ENCODE measurements around the gene SH3GL3.

Gene SH3GL3

GRCh38 chr15:83462953-83463433 lies 15.9 kb downstream of the SH3GL3 start:
- DNase-seq (ENCODE audit: low read depth) = no peak

- DNase-seq (ENCODE audit: low read depth) = no peak
These were observed 23.7 kb downstream of the SH3GL3 start for GRCh38 chr15:83470887-83471286.

- DNase-seq (ENCODE audit: low read depth) = no peak
These were observed 24.2 kb downstream of the SH3GL3 start for GRCh38 chr15:83471307-83471866.

GRCh38 chr15:83472151-83472550 lies 25.0 kb downstream of the SH3GL3 start:
- DNase-seq (ENCODE audit: low read depth) = no peak

GRCh38 chr15:83472797-83473196 lies 25.7 kb downstream of the SH3GL3 start:
- no peak for DNase-seq (ENCODE audit: low read depth)

- DNase-seq (ENCODE audit: low read depth) = no peak
These were observed 27.4 kb downstream of the SH3GL3 start for GRCh38 chr15:83474578-83474977.

GRCh38 chr15:83475551-83475950 lies 28.4 kb downstream of the SH3GL3 start:
- DNase-seq (ENCODE audit: low read depth) = no peak

- no peak for DNase-seq (ENCODE audit: low read depth)
These were observed 28.9 kb downstream of the SH3GL3 start for GRCh38 chr15:83476066-83476465.

- no peak for DNase-seq (ENCODE audit: low read depth)
These were observed 29.6 kb downstream of the SH3GL3 start for GRCh38 chr15:83476708-83477107.

GRCh38 chr15:83477172-83477807 lies 30.1 kb downstream of the SH3GL3 start:
- no peak for DNase-seq (ENCODE audit: low read depth)

- no peak for DNase-seq (ENCODE audit: low read depth)
These were observed 30.8 kb downstream of the SH3GL3 start for GRCh38 chr15:83477808-83478537.

- DNase-seq (ENCODE audit: low read depth) = no peak
These were observed 36.5 kb downstream of the SH3GL3 start for GRCh38 chr15:83483612-83484011.

GRCh38 chr15:83484636-83485035 lies 37.5 kb downstream of the SH3GL3 start:
- no peak for DNase-seq (ENCODE audit: low read depth)

- no peak for DNase-seq (ENCODE audit: low read depth)
These were observed 39.2 kb downstream of the SH3GL3 start for GRCh38 chr15:83486363-83486762.

- no peak for DNase-seq (ENCODE audit: low read depth)
These were observed 40.4 kb downstream of the SH3GL3 start for GRCh38 chr15:83487519-83487918.

GRCh38 chr15:83489690-83490089 lies 42.5 kb downstream of the SH3GL3 start:
- no peak for DNase-seq (ENCODE audit: low read depth)

- DNase-seq (ENCODE audit: low read depth) = no peak
These were observed 44.3 kb downstream of the SH3GL3 start for GRCh38 chr15:83491486-83491885.

GRCh38 chr15:83496766-83497165 lies 49.6 kb downstream of the SH3GL3 start:
- DNase-seq (ENCODE audit: low read depth) = no peak

- no peak for DNase-seq (ENCODE audit: low read depth)
These were observed 51.2 kb downstream of the SH3GL3 start for GRCh38 chr15:83498374-83498773.

GRCh38 chr15:83498801-83499200 lies 51.7 kb downstream of the SH3GL3 start:
- DNase-seq (ENCODE audit: low read depth) = no peak

- no peak for DNase-seq (ENCODE audit: low read depth)
These were observed 52.3 kb downstream of the SH3GL3 start for GRCh38 chr15:83499476-83499875.

GRCh38 chr15:83503595-83504364 lies 56.6 kb downstream of the SH3GL3 start:
- DNase-seq (ENCODE audit: low read depth) = no peak

- no peak for DNase-seq (ENCODE audit: low read depth)
These were observed 57.2 kb downstream of the SH3GL3 start for GRCh38 chr15:83504365-83504764.
